ENCODE results near the gene WSB1. TPM values are rescaled to one million over a fixed set of nuclear protein-coding genes. Genes with fewer than 3 reads are reported as not detected.

The WSB1 gene
- polyA plus RNA-seq, 1 of the 3 experiments (the other 2 are of a cell fraction) = 261 TPM

- TF ChIP-seq ZBTB33 (IDR thresholded peaks at IDR 0.05; ENCODE audit: borderline replicate concordance, low read depth) (no peak), NFIC (IDR thresholded peaks at IDR 0.05; ENCODE audit: borderline replicate concordance) (no peak), ELF1 (IDR thresholded peaks at IDR 0.05) (no peak), TEAD4 (IDR thresholded peaks at IDR 0.05; ENCODE audit: borderline replicate concordance, insufficient read depth) (no peak), SIN3A (IDR thresholded peaks at IDR 0.05; ENCODE audit: borderline replicate concordance, low read depth, low read length) (no peak), FOXJ3 (CRISPR knock-in tag; IDR thresholded peaks at IDR 0.05) (no peak), IRF3 (IDR thresholded peaks at IDR 0.05; ENCODE audit: low read depth, low read length) (no peak), GABPA (IDR thresholded peaks at IDR 0.05; ENCODE audit: low read depth) (no peak), MEF2A (IDR thresholded peaks at IDR 0.05; ENCODE audit: borderline replicate concordance, low read depth) (no peak), POLR2AphosphoS5 (IDR thresholded peaks at IDR 0.05; ENCODE audit: low read depth, low read length) (no peak)
These were observed 44.6 kb downstream of the WSB1 start (continued) for GRCh38 chr17:27338536-27338985.

- TF ChIP-seq IRF3 (IDR thresholded peaks at IDR 0.05; ENCODE audit: low read depth, low read length) (no peak), MEF2A (IDR thresholded peaks at IDR 0.05; ENCODE audit: borderline replicate concordance, low read depth) (no peak), ELF1 (IDR thresholded peaks at IDR 0.05) (no peak), YY1 (IDR thresholded peaks at IDR 0.05; ENCODE audit: low read depth) (no peak), FOSL2 (IDR thresholded peaks at IDR 0.05; ENCODE audit: borderline replicate concordance, low read depth) (no peak), EP300 (IDR thresholded peaks at IDR 0.05; ENCODE audit: borderline replicate concordance in 1 of 2, low read depth in 1 of 2, low read length in 1 of 2) (no peak), EZH2phosphoT487 (IDR thresholded peaks at IDR 0.05; ENCODE audit: borderline replicate concordance, low read depth) (no peak), TAF1 (IDR thresholded peaks at IDR 0.05; ENCODE audit: borderline replicate concordance, low read depth, low read length) (no peak), MAX (IDR thresholded peaks at IDR 0.05; ENCODE audit: low read depth) (no peak), TEAD4 (IDR thresholded peaks at IDR 0.05; ENCODE audit: borderline replicate concordance, insufficient read depth) (no peak), USF1 (IDR thresholded peaks at IDR 0.05; ENCODE audit: borderline replicate concordance, low read depth) (no peak), NFIC (IDR thresholded peaks at IDR 0.05; ENCODE audit: borderline replicate concordance) (no peak), USF2 (IDR thresholded peaks at IDR 0.05; ENCODE audit: borderline replicate concordance, low read depth, low read length) (no peak), SMC3 (IDR thresholded peaks at IDR 0.05; ENCODE audit: low read depth, low read length) (no peak), RCOR1 (IDR thresholded peaks at IDR 0.05; ENCODE audit: low read length) (no peak), RAD21 (IDR thresholded peaks at IDR 0.05; ENCODE audit: low read length) (no peak)
- Histone ChIP-seq H3K4me3 (ENCODE audit: low read depth in 2 of 2, low read length in 1 of 2) (no peak overlapping the region), H3K79me2 (ENCODE audit: insufficient read depth) (no peaks in the 10 kb centered on the region), H3F3A (replicated peaks; ENCODE audit: insufficient read depth) (peaks cover 1% of the 10 kb centered on the region), H3K9ac (no peak overlapping the region), H3K27ac (ENCODE audit: low read depth in 2 of 2, low read length in 1 of 2) (no peak overlapping the region), H3K9me3 (no peaks in the 10 kb centered on the region), H2AFZ (ENCODE audit: low read depth) (no peak overlapping the region), H3K4me1 (ENCODE audit: control insufficient read depth in 1 of 2, insufficient read depth in 2 of 2, low read depth in 1 of 2, low read length in 1 of 2) (peaks cover 3 to 4% of the 10 kb centered on the region in 2 experiments; a peak in 2 of 4 replicates), H3K36me3 (replicated peaks in 1 of 2; ENCODE audit: control insufficient read depth in 1 of 2, insufficient read depth in 2 of 2, low read length in 1 of 2) (no peaks in the 10 kb centered on the region), H3K9me2 (no peaks in the 10 kb centered on the region), H4K20me1 (ENCODE audit: insufficient read depth) (no peaks in the 10 kb centered on the region), H3K4me2 (no peak overlapping the region), H3K27me3 (ENCODE audit: insufficient read depth) (no peaks in the 10 kb centered on the region)
- ChIA-PET POLR2A (no interaction called here), CTCF (interaction anchor here (1.5 kb wide), 1 partner anchor 42 kb away, joined by 5 read pairs; no protein-coding TSS in a partner anchor)
- WGBS (ENCODE audit: low lambda C conversion rate) = 89% methylated on average over 9 of the region's 9 CpGs
- DNase-seq = no peak
These were observed 45.4 kb downstream of the WSB1 start for GRCh38 chr17:27339198-27339835.
